GM12892 (cell line): Measurements from ENCODE around the gene VPS29.
"Not testable (repeated sequence)": the region's sequence is repeated elsewhere in the genome, so short reads cannot be mapped to it uniquely, and the experiment has no call there.

Experiments used
- POLR2A ChIP-seq: IDR thresholded peaks from 2 replicates; pipeline ENCODE4 v1.6.1; 2011; ENCODE audit warnings: low read depth, low read length, control low read depth
- POLR2AphosphoS5 ChIP-seq: IDR thresholded peaks from 2 replicates; pipeline ENCODE4 v1.6.1; 2011; ENCODE audit warnings: low read depth, low read length, control low read depth

DNA sequence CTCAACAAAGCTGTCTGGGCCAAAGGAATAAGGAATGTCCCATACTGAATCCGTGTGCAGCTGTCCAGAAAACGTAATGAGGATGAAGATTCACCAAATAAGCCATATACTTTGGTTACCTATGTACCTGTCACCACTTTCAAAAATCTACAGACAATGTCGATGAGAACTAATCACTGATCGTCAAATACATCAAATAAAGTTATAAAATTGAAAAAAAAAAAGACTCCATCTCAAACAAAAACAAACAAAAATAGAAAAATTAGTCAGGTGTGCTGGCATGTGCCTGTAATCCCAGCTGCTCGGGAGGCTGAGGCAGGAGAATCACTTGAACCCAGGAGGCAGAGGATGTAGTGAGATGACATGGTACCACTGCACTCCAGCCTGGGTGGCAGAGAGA lies 40.7 kb downstream of the VPS29 start:
- not testable (repeated sequence) for TF ChIP-seq POLR2A, POLR2AphosphoS5
